ENCODE data around the gene ZAR1L.

ZAR1L gene

DNA sequence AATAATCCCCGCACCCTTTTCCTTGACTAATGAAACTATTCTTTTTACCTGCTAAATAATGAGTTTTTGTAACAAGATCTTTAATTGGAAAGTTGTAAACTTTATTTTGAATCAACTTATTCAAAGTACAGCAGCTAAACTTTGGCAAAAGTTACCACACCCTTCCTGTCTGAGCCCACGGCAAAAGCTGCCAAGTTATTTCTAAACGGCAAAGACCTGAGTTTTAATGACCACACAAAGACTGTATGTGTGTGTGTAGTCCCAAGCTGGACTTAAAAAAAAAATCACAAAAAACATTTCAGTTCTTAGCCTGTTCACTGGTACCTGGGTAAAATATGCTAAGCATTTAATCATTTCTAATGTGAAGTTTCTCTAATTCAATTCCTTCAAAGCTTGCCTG, 60.7 kb downstream of the ZAR1L start:
- TF ChIP-seq CTCF (IDR thresholded peaks at IDR 0.05), result no peak

DNA sequence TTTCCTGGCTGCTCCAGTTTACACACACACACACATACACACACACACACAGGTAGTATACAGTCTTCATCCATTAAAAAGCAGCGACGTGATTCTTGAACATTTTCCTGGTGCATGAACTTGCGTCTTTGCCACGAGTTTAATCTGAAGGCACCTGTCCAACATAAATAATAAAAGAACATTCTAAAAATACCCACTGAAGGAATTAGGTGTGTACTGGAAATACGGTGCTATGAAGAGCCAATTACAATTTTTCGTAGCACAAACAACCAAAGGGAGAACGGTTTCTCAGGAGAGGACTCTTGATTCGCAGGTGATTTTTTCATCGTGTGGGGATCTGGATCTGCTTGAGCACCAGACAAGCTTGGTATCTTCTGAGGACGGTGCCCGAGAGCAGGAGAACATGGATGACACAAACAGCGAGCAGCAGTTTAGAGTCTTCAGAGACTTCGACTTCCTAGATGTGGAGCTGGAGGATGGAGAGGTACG, 61.2 kb downstream of the ZAR1L start:
- TF ChIP-seq CTCF (IDR thresholded peaks at IDR 0.05), result no peak
